Measurements from ENCODE around the gene PNPLA1. TPM values are rescaled to one million over a fixed set of nuclear protein-coding genes. Genes with fewer than 3 reads are reported as not detected.
A peak's percentile ranks its signal among the peaks of the same experiment; 100 is the strongest.

The PNPLA1 gene
- total RNA-seq, 1 experiment from 2014 or later = not detected

GRCh38 chr6:36242161-36242560 is 27.7 kb upstream of the PNPLA1 start:
- Mint-ChIP-seq H3K27ac (no peak overlapping the region), H3K27me3 (ENCODE audit: low read depth) (no peaks in the 10 kb centered on the region; the same call in 1 of the 2 replicates), H3K9me3 (no peaks in the 10 kb centered on the region), H3K4me3 (no peak overlapping the region), H3K4me1 (peaks cover 52% of the 10 kb centered on the region), H3K36me3 (no peaks in the 10 kb centered on the region)
- ATAC-seq (no peak), DNase-seq (ENCODE audit: low spot score) (no peak)
- TF ChIP-seq SP1 (CRISPR knock-in tag; conservative IDR thresholded peaks at IDR 0.05) (no peak), NFATC4 (CRISPR knock-in tag; IDR thresholded peaks at IDR 0.05) (no peak), ZNF512 (CRISPR knock-in tag; IDR thresholded peaks at IDR 0.05; ENCODE audit: borderline replicate concordance) (0 out of 2 replicates have a peak, but pooled peaks have one; percentile 23)
- CTCF ChIA-PET = interaction anchor here (1.4 kb wide), 1 partner anchor 103 kb away, joined by 3 read pairs; no protein-coding TSS in a partner anchor
- POLR2A ChIA-PET = interaction anchor here (0.6 kb wide), 1 partner anchor 9 kb away, joined by 3 read pairs; no protein-coding TSS in a partner anchor

- H3K9me3 Mint-ChIP-seq = no peaks in the 10 kb centered on the region
- POLR2A ChIA-PET = interaction anchor here (0.6 kb wide), 1 partner anchor 10 kb away, joined by 3 read pairs; no protein-coding TSS in a partner anchor
Measured at GRCh38 chr6:36242626-36243025, 27.2 kb upstream of the PNPLA1 start.

More at GRCh38 chr6:36242626-36243025, 27.2 kb upstream of the PNPLA1 start:
- CTCF ChIA-PET = interaction anchor here (0.9 to 1.4 kb wide), 4 partner anchors 48 to 103 kb away, joined by 3 to 5 read pairs (median 4); no protein-coding TSS in a partner anchor
- Mint-ChIP-seq H3K36me3 (no peaks in the 10 kb centered on the region), H3K27ac (no peak overlapping the region), H3K27me3 (ENCODE audit: low read depth) (no peaks in the 10 kb centered on the region; the same call in 1 of the 2 replicates), H3K4me3 (no peak overlapping the region), H3K4me1 (peaks cover 54% of the 10 kb centered on the region)
- ATAC-seq = no peak
- no peak for DNase-seq (ENCODE audit: low spot score)
- TF ChIP-seq NR2C2 (CRISPR knock-in tag; IDR thresholded peaks at IDR 0.05) = no peak
- TF ChIP-seq ZNF263 (CRISPR knock-in tag; IDR thresholded peaks at IDR 0.05; ENCODE audit: low read depth) = no peak
- TF ChIP-seq ZBTB21 (CRISPR knock-in tag; IDR thresholded peaks at IDR 0.05; ENCODE audit: borderline replicate concordance) = no peak
- no peak for TF ChIP-seq ATF6 (CRISPR knock-in tag; IDR thresholded peaks at IDR 0.05)
- no peak for TF ChIP-seq ZBTB43 (CRISPR knock-in tag; IDR thresholded peaks at IDR 0.05)
- TF ChIP-seq E2F5 (CRISPR knock-in tag; IDR thresholded peaks at IDR 0.05) = no peak
- TF ChIP-seq HMGA2 (CRISPR knock-in tag; IDR thresholded peaks at IDR 0.05) = no peak
- no peak for TF ChIP-seq OVOL2 (CRISPR knock-in tag; IDR thresholded peaks at IDR 0.05; ENCODE audit: borderline replicate concordance)
- no peak for TF ChIP-seq SMAD4 (CRISPR knock-in tag; IDR thresholded peaks at IDR 0.05)
- TF ChIP-seq PRDM15 (CRISPR knock-in tag; IDR thresholded peaks at IDR 0.05) = no peak

Measured in WTC11 (cell line).